ENCODE data around the gene MTG2. TPM values are rescaled to one million over a fixed set of nuclear protein-coding genes. Genes with fewer than 3 reads are reported as not detected.

The MTG2 gene
- total and polyA plus RNA-seq, 2 of the 8 experiments (the other 6 are each of a cell fraction or from before 2014, with no cell fraction given): 14.4 to 22.8 TPM

DNA sequence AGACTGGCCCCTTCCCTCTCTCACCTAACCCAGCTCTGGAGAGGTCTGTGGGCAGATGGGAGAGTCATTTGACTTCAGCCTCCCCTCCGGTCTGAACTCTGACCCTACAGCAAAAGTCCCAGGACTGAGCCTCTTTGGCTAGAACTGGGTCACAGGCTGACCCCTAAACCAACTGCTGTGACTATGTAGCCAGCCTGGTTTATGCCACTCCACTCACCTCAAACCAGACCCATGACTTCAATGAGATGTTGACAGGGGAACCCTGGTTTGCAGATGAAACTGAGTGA lies 54.6 kb downstream of the MTG2 start:
- H3K79me1 ChIP-seq (ENCODE audit: low read depth, low read length): peaks cover 13% of the 10 kb centered on the region; the same call in 1 of the 2 replicates
- no peak overlapping the region for H2BK120ac ChIP-seq (replicated peaks; ENCODE audit: low read depth, low read length)
- H3K23ac ChIP-seq (ENCODE audit: insufficient read length): no peak overlapping the region
- H4K20me1 ChIP-seq (replicated peaks in 1 of 2; ENCODE audit: control insufficient read depth in 1 of 2, insufficient read depth in 2 of 2, low read length in 2 of 2): peaks cover 5 to 14% of the 10 kb centered on the region in 2 experiments
- ChIA-PET CTCF (ENCODE audit: partially characterized antibody) (no interaction called here), POLR2A (ENCODE audit: partially characterized antibody) (interaction anchor here (0.9 to 2.6 kb wide), 4 partner anchors 11 to 116 kb away, joined by 3 to 7 read pairs (median 3); partner anchors contain the start of gene LSM14B)
- peaks cover 6 to 36% of the 10 kb centered on the region in 2 experiments; a peak in 3 of 4 replicates for H3K79me2 ChIP-seq (ENCODE audit: control insufficient read depth in 1 of 2, insufficient read depth in 2 of 2, low read length in 2 of 2)
- peak overlapping the region in 2 of 4 experiments; percentile 4 to 52; a peak in 2 of 8 replicates for H3K4me3 ChIP-seq (ENCODE audit: extremely low read depth in 1 of 4, insufficient read depth in 2 of 4, low read depth in 3 of 4, low read length in 4 of 4)
- no peak overlapping the region for H2BK5ac ChIP-seq (ENCODE audit: low read depth, low read length)
- peak overlapping the region; percentile 32 to 68; a peak in 2 of 4 replicates for H3K4me2 ChIP-seq (ENCODE audit: insufficient read depth in 1 of 2, low read depth in 2 of 2, low read length in 2 of 2)
- H2BK12ac ChIP-seq (ENCODE audit: low read depth, low read length): no peak overlapping the region
- H2BK20ac ChIP-seq (ENCODE audit: low read length): no peak overlapping the region
- H4K5ac ChIP-seq (ENCODE audit: insufficient read length, low read depth, low read length): no peak overlapping the region
- H3K9ac ChIP-seq (replicated peaks in 1 of 4; ENCODE audit: extremely low read depth in 1 of 4, low read depth in 3 of 4, low read length in 3 of 4): no peak overlapping the region
- H3K27me3 ChIP-seq (replicated peaks in 1 of 4; ENCODE audit: control insufficient read depth in 3 of 4, extremely low read depth in 1 of 4, insufficient read depth in 3 of 4, low read length in 3 of 4): 0 out of 7 replicates have a peak, but pooled peaks cover 0 to 3% (median 0%) of the 10 kb centered on the region in 4 experiments
- no peak overlapping the region for H3K4ac ChIP-seq (replicated peaks; ENCODE audit: insufficient read length, low read depth, low read length)
- H3K14ac ChIP-seq (ENCODE audit: insufficient read length): no peak overlapping the region
- H2BK15ac ChIP-seq (ENCODE audit: low read length): no peak overlapping the region
- no peak overlapping the region for H4K91ac ChIP-seq (replicated peaks; ENCODE audit: insufficient read length, low read length)
- H4K8ac ChIP-seq (ENCODE audit: extremely low read depth, insufficient read depth, low read length): no peak overlapping the region
- no peak overlapping the region for H3K18ac ChIP-seq (ENCODE audit: extremely low read depth, low read length)
- H2AFZ ChIP-seq (ENCODE audit: low read length): peak overlapping the region; percentile 85
- 0 out of 8 replicates have a peak, but pooled peaks cover 0 to under 1% (median 0%) of the 10 kb centered on the region in 4 experiments for H3K36me3 ChIP-seq (ENCODE audit: control insufficient read depth in 2 of 4, insufficient read depth in 4 of 4, low read length in 3 of 4)
- DNase-seq (ENCODE audit: low read depth in 1 of 2, low spot score in 2 of 2) (no peak), FAIRE-seq (no peak)
- H3K9me3 ChIP-seq (ENCODE audit: insufficient read depth in 2 of 2, low read depth in 1 of 2, low read length in 1 of 2): peaks cover 0 to 2% of the 10 kb centered on the region in 2 experiments; a peak in 1 of 4 replicates
- WGBS, 2 experiments (ENCODE audit: extremely low coverage in 1 of 2, insufficient coverage in 1 of 2, insufficient read length in 1 of 2, insufficient replicate concordance in 2 of 2, low coverage in 1 of 2, low lambda C conversion rate in 2 of 2, missing lambda C conversion rate in 1 of 2): 90% methylated on average over 1 of the region's 1 CpG; no CpG with 5 or more reads in 1 of the 2 experiments
- H3K27ac ChIP-seq (ENCODE audit: low read depth, low read length): no peak overlapping the region
- H2AK5ac ChIP-seq (ENCODE audit: low read depth, low read length): no peak overlapping the region
- no peak overlapping the region for H3K56ac ChIP-seq (replicated peaks; ENCODE audit: insufficient read length, low read depth, low read length)
- peaks cover 2% of the 10 kb centered on the region; the same call in 1 of the 2 replicates for H3K23me2 ChIP-seq (ENCODE audit: low read depth, low read length)
- H3K4me1 ChIP-seq (replicated peaks in 1 of 4; ENCODE audit: control insufficient read depth in 3 of 4, insufficient read depth in 4 of 4, low read length in 3 of 4): peaks cover 0 to 9% (median 6%) of the 10 kb centered on the region in 4 experiments; a peak in 5 of 7 replicates
- TF ChIP-seq CREB1 (IDR thresholded peaks at IDR 0.05): no peak
- TF ChIP-seq HDAC2 (IDR thresholded peaks at IDR 0.05; ENCODE audit: borderline replicate concordance in 1 of 2, low read depth in 2 of 2, low read length in 2 of 2): no peak
- no peak for TF ChIP-seq ATF2 (IDR thresholded peaks at IDR 0.05; ENCODE audit: low read length)
- no peak for TF ChIP-seq SP1 (IDR thresholded peaks at IDR 0.05; ENCODE audit: low read depth, low read length)
- TF ChIP-seq TCF12 (IDR thresholded peaks at IDR 0.05; ENCODE audit: low read depth, low read length): no peak
- no peak for TF ChIP-seq CEBPB (IDR thresholded peaks at IDR 0.05; ENCODE audit: low read depth, low read length)
- TF ChIP-seq CHD1 (IDR thresholded peaks at IDR 0.05; ENCODE audit: low read depth, low read length): no peak
- TF ChIP-seq CBX8 (IDR thresholded peaks at IDR 0.05; ENCODE audit: borderline replicate concordance, low read depth, low read length): no peak
- no peak for TF ChIP-seq PHF8 (conservative IDR thresholded peaks at IDR 0.05; ENCODE audit: low read depth, low read length)
- TF ChIP-seq BRCA1 (IDR thresholded peaks at IDR 0.05; ENCODE audit: low read depth, low read length): no peak
- no peak for TF ChIP-seq BCL11A (IDR thresholded peaks at IDR 0.05; ENCODE audit: low read depth in 2 of 2, low read length in 2 of 2)
- no peak for TF ChIP-seq MAFK (IDR thresholded peaks at IDR 0.05; ENCODE audit: low read depth, low read length)
- no peak for TF ChIP-seq TAF1 (IDR thresholded peaks at IDR 0.05; ENCODE audit: low read depth, low read length)
- no peak for TF ChIP-seq POLR2AphosphoS5 (IDR thresholded peaks at IDR 0.05; ENCODE audit: low read depth, low read length)
